ENCODE data around the gene GRK2.

Gene GRK2

DNA sequence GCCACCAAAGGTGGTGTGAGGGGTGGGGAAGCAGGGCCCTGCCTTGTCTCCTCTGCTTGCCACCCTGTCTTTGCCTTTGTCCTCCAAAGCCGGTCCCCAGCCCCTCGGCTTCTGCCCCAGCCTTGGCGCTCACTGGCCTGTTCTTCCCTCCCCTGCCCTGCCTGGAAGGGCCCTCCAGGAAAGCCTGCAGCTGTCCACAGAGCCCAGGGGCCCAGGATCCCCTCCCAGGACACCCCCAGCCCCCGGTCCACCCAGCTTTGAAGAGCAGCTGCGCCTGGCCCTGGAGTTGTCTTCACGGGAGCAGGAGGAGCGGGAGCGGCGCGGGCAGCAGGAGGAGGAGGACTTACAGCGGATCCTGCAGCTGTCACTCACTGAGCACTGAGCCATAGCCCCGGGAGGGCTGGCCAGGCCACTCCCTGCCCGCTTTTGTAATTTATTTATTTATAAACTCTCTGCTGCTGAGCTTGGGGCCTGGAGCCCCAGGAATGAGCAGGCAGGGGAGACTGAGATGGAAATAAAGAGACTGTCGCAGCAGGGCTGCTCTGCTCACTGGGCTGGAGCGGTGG, 35.8 kb downstream of the GRK2 start:
- no peak for FAIRE-seq

DNA sequence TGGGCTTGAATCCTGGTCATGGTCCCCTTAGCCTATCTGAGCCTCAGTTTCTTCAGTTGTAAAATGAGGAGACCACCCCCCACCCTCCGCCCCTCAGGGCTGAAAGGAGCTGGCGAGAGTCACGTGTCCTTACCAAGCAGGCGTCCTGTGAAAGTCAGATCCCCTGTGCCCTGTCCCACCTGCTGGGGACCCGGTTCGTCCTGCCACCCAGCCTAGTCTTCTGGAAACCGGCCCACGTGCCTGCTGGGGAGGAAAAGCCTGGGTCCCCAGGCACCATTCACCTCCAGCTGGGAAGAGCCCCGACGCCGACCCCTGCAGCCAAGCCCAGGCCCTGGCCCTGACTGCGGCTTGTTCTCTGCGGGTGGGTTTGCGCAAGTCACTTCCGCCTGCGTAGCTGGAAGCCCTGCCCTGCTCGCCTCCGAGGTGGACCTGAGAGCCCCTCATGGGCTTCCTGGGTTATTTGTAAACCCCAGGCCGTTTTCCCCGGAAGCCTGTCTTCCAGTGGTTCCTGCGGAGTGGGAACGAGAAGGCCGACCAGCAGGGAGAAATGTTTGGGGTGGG, 36.4 kb downstream of the GRK2 start:
- FAIRE-seq, result no peak

DNA sequence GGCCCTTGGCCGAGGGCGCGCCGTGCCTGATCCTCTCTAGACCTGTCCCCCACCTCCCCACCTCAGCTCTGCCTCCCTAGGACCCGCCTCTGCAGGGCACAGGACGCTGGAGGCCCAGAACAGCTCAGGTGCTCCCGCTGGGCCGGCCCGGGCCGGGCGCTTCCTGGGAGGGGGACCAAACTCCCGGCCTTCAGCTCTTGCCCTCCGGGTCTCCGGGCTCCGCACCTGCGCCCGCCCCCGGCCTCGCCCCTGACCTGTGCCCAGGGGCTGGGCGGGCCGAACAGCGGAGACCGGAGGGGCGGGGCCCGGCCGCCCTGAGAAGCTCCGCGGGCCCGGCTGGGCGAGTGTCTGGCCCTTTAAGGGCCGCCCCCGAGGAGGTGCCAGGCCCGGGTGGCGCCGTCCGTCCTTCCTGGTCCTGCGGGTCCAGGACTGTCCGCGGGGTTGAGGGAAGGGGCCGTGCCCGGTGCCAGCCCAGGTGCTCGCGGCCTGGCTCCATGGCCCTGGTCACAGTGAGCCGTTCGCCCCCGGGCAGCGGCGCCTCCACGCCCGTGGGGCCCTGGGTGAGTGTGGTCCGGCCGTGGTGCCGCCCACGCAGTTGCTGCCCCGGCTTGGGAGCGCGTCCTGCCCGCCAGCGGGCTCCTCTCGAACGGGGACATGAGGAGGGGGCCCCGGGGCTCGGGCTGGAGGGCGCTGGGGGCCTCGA, 37.0 kb downstream of the GRK2 start, which contains the start of gene SSH3:
Gene SSH3, plus strand, starts transcription at position 399 of the 703 bp plus-strand sequence. Its CDS starts 96 bp downstream, at position 495.
- no peak for FAIRE-seq

DNA sequence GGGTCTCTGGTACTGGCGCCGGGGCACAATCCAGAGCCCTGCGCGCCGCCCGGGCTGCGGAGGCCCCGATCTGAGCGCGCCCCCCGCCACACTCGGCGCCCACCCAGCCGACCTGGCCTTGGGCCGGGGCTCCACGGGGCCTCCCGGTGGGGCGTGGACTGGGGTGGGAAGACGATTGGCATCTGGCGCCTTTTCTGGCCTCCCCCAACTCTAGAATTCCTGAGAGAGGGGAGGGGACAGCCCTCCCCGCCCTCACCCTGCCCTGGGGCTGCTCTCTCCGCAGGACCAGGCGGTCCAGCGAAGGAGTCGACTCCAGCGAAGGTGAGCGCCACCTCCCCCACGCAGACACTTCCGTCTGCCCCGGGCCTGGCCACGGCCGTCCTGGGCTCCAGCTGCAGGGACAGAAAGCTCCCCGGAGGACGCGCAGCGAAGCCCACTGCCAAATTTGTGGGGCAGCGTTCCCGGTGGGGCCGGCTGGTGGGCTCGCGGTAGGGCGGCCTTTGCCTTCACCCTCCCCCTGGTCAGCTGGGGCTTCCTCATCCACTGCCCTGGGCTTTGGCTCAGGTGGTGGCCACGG, 37.6 kb downstream of the GRK2 start:
- no peak for FAIRE-seq

GRCh38 chr11:67304511-67305113, 38.3 kb downstream of the GRK2 start:
- FAIRE-seq, result no peak

DNA sequence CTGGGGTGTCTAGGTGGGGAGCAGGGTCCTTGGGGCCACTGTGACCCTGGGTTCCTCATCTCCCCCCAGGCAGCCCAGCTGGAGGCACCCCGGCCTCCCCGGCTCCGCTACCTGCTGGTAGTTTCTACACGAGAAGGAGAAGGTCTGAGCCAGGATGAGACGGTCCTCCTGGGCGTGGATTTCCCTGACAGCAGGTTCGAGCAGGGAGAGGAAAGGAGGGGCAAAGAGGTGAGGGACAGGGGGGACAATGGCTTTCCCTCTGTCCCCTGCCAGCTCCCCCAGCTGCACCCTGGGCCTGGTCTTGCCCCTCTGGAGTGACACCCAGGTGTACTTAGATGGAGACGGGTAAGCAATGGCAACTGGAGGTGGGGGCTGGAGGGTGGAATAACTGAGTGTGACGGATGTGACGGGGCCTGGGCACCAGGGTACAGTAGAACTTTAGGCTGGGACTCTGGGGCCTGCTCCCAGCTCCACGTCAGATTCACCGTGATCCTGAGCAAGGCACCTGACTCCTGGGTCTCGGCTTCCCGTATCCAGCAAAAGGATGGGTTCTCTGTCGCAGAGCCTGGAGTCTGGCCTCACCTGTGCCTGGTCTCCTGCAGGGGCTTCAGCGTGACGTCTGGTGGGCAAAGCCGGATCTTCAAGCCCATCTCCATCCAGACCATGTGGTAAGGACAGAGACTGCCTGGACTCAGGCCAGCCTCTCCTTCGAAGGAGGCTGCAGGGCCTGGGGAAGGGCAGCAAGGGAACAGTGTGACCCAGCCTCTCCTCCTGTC, 40.7 kb downstream of the GRK2 start:
- FAIRE-seq, result no peak

DNA sequence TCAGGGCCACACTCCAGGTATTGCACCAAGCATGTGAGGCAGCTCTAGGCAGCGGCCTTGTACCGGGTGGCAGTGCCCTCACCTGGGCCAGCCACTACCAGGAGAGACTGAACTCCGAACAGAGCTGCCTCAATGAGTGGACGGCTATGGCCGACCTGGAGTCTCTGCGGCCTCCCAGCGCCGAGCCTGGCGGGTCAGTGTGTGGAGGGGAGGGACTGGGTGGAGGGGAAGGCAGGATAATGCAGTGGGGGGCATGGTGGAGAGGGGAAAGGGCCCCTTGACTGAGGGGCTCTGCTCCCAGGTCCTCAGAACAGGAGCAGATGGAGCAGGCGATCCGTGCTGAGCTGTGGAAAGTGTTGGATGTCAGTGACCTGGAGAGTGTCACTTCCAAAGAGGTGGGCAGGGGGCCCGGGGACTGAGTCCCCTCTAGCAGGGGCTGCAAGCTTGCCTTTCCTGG, 41.3 kb downstream of the GRK2 start:
- FAIRE-seq, result no peak

DNA sequence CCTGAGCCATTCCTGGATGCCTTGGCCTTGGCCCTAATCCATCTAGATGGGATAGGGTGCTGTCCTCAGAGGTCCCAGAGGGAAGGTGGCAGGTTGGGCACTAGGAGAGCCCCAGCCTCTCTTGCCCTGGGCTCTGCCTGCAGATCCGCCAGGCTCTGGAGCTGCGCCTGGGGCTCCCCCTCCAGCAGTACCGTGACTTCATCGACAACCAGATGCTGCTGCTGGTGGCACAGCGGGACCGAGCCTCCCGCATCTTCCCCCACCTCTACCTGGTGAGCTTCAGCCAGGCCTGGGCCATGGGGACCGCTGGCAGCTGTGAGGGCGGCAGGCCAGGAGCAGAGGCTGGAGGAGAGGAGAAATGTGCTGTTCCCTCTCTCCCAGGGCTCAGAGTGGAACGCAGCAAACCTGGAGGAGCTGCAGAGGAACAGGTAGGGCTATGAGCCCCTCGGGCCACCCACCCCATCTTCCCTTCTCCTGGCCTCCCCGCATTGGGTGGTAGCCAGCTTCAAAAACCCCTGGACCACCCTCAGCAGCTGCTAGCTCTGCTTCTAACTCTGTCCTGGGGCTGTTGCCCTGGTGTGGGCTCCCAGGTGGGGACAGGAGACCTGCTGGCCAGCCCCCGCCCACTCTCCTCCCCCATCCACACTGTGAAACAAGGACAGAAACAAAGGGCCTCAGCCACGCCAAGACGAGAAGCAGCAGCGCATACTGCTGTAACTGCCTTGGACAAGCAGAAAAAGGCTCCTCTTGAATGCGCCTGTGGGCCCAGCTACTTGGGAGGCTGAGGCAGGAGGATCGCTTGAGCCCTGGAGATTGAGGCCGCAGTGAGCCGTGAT, 42.0 kb downstream of the GRK2 start:
- no peak for FAIRE-seq

DNA sequence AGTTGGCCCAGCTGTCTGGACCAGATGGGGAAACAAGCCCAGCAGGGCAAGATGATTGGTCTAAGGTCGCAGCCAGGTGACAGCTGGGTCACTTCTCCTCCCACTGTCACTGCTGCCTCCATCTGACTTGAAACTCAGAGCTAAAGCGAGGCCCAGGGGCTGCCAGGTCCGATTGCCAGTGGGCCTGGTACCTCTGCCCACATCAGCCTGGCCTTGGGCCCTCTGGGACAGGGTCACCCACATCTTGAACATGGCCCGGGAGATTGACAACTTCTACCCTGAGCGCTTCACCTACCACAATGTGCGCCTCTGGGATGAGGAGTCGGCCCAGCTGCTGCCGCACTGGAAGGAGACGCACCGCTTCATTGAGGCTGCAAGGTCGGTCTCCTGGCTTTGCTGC, 42.9 kb downstream of the GRK2 start:
- FAIRE-seq, result no peak

GRCh38 chr11:67309661-67310061, 43.4 kb downstream of the GRK2 start:
- FAIRE-seq, result no peak

DNA sequence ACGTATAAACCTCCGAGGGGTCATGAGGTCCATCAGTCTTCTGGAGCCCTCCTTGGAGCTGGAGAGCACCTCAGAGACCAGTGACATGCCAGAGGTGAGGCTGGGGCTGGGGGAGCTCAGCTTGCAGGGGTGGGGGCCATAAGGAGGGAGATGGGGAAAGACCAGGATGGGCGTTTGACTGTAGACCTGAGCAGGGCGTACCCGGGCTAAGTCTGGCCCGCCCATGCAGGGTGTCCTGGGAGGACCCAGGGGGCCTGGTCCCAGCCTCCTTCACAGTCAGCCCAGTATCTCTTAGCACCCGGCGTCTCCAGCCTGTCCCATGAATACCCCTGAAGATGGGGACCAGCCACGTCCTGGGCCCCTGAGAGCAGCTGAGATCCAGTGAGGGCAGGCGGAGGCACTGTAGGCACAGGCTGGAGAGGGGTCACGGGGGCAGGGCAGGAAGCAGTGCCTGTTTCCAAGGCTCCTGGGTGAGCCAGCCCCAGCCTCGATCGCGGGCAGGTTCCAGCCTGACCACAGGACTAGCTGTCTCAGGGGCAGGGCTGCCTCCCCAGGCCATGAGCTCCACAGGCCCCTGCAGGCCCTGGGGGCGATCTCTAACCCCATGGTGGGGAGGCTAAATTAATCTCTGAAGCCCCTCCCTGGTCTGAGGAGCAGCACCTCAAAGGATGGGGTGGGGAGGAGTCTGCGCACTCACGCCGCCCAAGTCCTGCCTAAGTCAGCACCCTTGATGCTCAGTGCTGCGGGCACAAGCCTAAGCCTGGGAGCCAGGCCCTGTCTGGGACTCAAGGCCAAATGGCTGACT, 44.2 kb downstream of the GRK2 start:
- no peak for FAIRE-seq

DNA sequence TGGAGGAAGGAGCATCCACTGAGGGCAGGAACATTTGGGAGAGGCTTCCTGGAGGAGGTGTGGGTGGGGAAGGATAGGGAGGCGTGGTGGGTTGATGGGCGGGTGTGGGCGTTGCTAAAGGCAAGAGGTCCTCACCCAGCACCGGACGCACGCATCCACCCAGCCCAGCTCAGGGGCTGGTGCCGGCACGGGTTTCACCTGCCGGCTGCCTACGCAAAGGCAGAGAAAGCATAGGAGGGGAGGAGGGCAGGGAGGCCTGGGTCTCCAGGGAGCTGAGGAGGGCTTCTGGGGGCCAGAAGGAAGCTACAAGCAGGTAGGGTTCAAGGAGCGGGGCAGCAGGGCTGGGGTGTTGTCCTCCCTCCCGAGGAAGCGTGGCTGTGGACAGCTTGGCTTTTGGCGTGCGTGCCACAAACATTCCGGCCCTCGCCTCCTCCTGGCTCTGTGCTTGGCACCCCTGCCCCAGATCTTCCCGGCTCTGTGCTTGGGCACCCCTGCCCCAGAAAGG, 44.8 kb downstream of the GRK2 start:
- no peak for FAIRE-seq

DNA sequence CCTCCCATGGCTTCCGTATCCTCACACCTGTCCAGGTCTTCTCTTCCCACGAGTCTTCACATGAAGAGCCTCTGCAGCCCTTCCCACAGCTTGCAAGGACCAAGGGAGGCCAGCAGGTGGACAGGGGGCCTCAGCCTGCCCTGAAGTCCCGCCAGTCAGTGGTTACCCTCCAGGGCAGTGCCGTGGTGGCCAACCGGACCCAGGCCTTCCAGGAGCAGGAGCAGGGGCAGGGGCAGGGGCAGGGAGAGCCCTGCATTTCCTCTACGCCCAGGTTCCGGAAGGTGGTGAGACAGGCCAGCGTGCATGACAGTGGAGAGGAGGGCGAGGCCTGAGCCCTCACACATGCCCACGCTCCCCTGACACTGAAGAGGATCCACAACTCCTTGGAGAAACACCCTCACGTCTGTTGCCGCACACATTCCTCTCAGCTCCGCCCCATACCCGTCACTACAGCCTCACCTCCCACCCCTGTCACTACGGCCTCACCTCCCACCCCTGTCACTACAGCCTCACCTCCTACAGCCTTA, 45.3 kb downstream of the GRK2 start:
- FAIRE-seq, result no peak

DNA sequence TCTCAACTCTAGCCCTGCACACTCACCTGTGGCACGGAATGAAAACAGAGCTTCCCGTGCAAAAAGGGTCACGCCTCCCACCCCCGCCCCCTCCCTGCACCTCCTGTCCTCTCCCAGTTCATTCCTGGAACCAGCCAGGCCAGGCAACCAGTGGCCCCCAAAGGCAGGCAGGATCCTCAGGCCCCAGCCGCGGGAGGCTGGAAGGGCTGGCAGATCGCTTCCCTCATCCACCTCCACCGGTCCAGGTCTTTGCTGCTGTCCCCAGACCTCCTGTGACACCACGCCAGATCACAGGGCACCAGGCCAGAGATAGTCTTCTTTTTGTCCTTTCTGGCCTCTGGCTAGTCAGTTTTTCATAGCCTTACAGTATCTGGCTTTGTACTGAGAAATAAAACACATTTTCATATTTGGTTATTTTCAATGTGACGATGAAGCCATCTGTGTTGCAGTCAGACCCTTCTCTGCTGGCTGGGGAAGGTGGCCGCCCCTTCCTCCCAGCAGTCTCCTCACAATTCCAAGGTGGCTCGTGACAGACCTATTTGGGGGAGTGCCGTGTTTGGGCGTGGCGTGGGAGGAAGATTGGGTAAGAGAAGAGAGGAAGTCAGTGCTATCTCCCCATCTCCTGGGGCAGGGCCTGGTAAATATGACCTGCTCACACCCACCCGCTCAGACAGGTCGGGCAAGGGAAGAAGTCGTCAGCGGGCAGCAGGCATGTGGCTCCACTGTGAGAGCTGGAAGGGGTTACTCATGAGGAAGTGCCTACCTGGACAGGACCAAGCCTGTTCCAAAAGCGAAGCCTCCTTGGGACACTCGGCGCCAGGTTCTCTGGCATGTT, 46.1 kb downstream of the GRK2 start:
- FAIRE-seq, result no peak

DNA sequence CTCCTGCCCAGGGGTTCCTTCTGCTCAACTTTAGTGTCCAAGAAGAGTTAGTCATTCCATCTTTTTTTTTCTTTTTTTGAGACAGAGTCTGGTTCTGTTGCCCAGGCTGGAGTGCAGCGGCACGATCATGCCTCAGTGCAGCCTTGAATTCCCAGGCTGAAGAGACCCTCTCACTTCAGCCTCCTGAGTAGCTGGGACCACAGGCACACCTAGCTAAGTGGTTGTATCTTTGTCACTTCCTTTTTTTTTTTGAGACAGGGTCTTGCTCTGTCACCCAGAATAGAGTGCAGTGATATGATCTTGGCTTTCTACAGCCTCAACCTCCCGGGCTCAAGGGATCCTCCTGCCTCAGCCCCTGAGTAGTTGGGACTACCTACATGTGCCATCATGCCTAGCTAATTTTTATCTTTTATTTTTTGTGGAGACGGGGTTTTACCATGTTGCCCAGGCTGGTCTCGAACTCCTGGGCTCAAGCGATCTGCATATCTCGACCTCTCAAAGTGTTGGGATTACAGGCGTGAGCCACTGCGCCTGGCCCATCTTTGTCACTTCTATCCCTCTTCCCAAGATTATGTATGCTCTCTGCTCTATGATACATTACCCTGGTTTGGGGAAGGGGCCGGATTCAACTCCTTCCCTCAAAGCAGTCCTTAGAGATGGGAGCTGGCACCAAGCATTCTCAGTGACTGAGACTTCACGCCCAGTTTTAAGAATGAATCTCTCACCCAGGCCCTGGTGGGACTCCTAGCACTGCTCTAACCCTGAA, 47.0 kb downstream of the GRK2 start:
- no peak for FAIRE-seq

GRCh38 chr11:67314218-67314617, 47.9 kb downstream of the GRK2 start:
- no peak for FAIRE-seq

- no peak for FAIRE-seq
Measured at GRCh38 chr11:67315325-67315909, 49.1 kb downstream of the GRK2 start.

- no peak for FAIRE-seq
Measured at GRCh38 chr11:67316882-67317204, 50.6 kb downstream of the GRK2 start.
